Fibroblast of skin of back (primary cell): ENCODE measurements around the gene RRP8.

Experiments
- DNase-seq: peaks from one replicate; pipeline ENCODE4 v3.0.0-alpha.2; 2013

RRP8 gene

DNA sequence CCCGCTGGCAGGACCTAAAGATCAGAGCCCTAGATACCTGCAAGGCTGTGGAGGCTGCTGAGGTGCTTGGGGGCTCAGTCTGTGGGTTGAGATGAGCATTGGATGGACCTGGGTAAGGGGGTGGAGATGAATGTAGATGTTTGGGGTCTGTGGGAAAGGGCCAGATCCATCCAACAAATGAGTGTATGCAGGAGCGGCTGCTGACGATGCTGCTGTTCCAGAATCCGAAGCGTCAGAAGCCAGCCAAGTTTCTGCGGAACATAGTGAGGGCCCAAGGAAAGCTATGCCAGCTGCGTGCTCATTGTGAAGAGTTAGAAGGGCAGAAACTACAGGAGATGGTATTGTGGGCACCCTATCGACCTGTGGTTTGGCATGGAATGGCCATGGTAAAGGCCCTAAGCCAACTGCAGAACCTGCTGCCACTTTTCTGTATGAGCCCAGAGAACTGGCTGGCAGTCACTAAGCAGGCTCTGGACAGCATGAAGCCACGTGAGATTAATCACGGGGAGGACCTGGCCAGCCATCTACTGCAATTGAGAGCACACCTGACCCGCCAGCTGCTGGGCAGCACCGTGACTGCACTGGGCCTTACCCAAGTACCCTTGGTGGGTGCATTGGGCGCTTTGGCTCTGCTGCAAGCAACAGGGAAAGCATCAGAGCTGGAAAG lies 36.6 kb downstream of the RRP8 start:
- DNase-seq, result no peak

DNA sequence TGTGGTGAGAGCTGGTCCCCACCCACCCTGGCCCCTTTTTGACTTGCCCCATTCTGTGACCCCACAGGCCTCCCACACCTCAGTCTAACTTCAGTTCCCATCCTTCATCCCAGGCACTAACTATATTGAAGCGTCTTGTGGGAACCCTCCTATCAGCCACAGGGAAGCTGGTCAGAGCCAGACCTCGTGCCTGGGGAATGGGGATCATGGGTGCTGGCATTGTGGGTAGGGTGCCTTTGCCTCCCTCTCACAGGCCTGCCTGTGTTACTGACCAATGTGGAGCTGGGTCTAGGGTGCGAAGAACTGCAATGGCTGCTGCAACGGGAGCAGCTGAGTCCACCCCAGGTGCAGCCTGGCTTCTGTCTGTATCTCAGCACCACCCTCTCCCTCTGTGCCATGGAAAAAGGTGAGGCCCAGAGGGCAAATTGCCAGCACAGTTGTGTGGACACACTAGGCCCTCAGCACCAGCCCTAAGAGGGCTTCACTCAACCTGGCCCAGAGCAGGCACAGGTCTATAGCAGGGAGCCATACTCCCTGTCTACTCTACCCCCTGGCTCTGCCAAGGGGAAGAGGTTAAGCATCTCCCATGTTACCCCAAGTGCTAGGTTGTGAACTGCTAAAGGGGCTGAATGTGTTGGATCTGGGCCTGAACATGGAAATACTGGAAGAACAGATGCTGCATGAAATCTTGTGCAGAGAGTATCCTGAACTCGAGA lies 37.3 kb downstream of the RRP8 start:
- no peak for DNase-seq

DNA sequence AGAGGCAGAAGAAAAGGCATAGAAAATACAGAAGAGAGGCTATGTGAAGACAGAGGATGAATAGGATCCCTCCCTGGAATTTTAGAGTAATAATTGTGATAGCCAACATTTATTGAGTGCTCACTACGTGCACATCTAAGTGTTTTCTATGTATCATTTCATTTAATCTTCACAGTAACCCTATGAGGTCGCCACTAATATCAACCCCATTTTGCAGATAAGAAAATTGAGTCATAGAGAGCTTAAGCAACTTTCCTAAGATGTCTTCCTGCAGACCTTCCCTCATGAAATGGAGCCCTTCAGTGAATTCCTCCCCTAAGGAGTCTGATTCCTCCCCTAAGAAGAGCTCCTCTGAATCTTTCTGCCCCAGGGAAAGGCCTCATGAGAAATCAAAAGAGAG lies 38.1 kb downstream of the RRP8 start:
- no peak for DNase-seq

DNA sequence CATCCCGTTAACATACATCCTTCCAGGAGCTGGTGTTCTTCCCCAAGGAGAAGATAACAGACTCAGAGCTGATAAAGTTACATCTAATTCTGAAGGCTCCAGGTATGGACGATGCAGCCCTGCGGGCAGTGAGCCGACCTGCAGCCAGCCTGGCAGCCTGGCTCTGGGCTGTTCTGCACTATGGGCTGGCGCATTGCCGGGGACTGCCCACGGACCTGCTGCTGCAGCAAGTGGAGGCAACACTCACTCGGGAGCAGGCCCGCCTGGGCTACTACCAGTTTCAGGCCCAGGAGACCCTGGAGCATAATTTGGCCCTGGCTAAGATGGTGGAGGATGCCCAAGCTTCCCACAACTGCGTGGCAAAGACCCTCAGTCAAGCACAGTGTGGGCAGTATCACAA lies 39.7 kb downstream of the RRP8 start:
- DNase-seq, result no peak

DNA sequence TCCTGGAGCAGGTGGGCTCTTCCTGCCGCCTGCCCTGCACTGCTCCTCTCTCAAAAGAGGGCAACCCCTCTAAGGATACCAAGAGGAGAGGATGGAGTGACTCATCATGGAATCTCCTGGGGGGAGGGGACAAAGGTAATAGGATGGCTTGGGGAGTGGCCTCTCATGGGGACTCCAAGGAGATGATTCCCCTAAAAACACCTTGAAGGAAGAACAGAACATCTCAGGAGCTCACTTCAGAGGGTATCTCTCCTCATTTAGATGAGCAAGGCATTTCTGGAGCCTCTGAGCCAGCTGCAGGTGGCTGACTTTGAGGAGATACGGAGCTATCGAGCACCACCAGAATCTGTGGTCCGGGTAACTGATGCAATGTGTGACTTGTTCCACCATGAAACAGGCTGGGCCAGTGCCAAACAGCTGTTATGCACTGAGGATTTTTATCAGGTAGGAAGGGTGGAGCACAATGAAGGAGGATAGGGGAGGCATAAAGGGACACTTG lies 40.2 kb downstream of the RRP8 start:
- DNase-seq, result peak; percentile 7

DNA sequence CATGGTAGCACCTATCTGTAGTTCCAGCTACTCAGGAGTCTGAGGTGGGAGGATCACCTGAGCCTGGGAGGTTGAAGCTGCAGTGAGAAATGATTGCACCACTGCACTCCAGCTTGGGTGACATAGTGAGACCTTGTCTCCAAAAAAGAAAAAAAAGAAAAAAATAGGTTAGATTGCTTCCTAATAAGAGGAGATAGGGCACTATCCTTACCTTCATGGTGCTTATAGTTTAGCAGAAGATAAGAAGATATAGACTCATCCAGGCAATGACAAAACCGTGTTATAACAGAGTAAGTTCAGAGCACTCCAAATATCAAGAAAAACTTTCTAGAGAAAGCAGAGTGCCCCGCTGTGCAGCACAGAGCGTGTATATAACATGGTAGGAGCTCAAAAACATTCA lies 42.1 kb downstream of the RRP8 start:
- no peak for DNase-seq

DNA sequence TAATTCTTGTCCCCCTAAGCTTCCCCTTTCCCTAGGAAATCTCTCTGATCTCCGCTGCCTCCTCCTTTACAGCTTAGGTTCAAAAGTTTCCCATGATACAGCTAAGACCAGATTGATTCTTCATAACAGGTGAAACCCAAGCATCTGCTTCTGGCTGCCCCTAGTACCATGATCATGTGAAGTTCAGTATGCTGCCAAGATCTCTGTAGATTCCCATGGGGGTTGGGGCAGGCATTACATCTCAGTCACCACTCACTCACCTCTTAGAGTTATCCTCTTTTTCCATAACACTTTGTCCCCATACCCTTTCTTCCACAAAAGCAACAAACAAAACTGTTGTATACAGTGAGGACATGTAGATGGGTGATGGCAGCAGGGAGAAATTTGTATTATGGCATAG lies 44.0 kb downstream of the RRP8 start:
- DNase-seq, result no peak

DNA sequence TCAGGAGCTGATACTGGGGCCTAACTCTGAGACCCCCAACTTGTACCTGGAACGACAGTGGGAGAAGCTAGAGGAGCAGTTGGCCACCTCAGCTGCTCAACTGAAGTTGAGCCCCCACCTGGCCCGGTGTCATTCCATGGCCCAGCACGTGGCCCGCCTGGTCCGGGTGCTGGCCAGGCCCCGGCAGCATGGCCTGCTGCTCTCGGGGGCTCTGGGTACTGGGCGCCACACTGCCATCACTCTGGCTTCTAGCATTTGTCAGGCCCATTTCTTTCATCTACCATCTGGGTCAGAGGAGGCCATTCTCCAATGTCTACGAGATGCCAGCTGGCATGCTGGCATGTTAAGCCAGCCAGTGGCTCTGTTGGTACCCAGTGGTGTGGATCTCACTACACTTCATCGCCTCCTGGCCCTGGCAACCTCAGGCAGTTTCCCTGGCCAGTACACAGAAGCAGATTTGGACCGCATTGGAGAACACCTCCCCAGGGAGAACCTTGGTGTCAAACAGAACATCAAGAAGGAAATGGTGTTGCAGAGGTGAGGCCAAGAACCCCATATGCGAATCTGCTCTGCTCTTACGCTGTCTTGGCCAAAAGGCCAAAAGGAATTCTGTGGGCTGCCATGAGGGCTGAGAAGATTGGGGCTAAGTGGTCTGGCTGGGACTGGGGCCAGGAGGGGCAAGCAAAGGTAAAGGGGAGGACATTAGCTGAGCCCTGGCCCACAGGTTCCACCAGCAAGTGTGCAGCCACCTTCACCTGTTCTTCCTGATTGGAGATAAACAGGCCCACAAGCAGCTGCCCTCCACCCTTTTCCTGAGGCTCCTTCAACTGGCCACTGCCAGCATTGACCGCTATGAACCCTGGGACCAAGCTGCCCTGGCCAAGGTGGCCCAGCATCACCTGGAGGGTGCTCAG lies 45.4 kb downstream of the RRP8 start:
- DNase-seq, result no peak

DNA sequence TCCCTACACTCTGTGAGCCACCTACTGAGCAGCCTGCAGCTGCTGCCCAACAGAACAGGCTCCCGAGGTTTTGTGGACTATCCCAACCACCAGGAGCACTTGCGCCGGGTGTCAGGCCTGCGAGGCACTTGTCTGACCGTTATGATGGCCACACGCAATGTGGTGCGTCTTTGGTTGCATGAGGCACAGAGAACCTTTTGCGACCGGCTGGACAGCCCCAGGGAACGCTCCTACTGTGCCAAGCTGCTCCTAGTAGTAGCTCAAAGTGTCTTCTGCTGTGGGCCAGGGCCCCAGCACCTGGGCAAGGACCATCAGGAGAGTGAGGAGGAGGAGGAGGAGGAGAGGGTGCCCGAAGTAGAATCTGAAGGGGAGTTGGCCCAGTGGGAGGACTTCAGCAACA lies 46.4 kb downstream of the RRP8 start:
- DNase-seq, result no peak

DNA sequence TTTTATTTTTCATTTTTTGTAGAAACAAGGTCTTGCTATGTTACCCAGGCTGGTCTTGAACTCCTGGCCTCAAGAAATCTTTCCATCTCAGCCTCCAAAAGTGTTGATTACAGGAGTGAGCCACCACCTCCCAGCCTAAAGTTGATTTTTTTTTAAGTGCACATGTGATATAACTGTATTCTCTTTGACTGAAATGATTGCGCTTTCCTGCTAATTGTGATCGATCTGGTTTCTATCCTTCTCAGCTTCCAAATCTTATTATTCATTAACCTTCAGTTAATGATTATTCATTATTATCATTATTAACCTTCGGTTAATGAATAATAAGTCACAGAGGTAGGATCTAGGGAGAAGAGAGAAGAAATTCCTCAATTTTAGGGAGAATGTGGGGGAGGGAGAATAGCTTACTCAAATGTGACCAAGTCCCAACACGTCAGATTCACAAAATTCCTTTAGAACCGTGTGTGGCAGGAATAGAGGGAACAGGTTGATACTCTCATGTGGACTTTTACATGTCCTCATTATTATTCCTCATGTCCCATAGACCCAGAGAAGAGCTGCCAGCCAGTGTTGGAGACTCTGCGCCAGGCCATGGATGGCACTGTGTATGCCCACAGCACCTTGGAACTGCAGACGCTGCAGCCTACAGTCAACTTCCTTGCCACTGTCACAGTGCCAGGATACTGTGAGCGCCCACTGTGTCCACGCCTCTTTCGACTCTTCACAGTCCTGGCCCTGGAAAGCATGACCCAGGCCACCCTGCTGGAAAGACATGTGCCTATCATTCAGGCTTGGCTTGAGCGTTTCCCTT lies 47.1 kb downstream of the RRP8 start:
- DNase-seq, result no peak

DNA sequence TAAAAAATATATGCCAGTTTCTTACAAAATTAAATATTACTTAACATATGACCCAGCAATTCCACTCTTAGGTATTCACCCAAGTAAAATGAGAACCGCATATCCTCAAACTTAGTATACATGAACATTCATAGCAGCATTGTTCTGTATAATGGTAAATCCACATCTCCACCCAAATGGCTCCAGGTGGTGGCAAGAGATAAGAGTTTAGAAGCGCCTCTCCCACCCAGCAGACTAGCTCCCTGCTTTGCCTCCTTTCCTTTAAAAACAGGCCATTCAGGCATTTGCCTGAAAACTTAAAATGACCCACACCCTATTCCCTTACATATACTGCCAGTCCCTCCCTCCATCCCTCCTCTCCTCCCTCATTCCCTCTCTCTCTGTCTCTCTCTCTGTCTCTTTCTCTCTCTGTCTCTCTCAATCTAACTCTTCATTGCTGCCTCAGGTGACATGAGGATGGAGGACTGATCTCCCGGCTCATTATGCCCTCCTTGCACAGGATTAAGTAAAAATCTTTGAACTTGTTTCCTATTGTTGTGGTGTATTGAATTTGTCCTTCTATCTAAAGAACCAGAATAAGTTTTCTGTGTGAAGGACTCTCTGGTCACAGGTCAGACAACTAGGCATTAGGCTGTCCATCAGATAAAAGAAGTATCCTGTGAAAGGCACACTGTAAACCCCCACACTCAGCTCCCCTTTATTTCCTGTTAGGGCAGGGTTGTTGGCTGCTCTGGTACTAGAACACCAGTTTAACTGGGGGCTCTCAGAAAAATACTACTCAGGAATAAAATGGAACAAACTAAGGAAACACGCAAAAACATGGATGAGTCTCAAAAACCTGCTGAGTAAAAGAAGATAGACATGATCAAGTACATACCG lies 48.3 kb downstream of the RRP8 start:
- DNase-seq, result no peak

DNA sequence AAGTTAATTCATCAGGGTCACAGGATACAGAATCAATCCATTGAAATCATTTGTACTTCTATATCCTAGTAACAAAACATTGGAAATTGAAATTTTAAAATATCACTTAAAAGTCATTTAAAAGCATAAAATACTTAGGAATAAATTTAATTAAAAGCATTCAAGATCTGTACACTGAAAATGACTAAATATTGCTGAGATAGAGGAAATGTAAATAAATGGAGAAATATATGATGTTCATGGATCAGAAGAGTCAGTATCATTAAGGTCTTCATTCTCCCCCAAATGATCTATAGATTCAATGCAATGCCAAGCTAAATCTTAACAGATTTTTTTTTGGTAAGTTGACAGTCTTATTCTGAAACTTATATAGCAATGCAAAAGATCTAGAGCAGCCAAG lies 49.8 kb downstream of the RRP8 start:
- DNase-seq, result no peak

DNA sequence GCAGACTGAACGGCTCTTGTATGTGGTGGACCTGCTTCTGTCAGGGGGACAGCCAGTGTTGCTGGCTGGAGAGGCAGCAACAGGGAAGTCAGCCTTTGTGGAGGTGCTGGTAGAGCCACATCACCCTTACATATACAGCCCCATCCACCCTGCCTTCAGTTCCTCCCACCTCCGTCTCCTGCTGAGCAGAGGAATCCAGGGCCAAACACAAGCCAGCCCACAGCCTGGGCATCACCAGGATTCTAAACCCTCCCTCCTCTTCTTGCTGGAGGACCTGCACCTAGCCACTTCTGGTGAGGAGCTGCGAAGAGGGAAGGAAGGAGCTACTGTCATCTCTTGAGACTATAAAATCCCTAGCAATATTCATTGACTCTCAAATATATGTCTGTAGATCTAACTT lies 54.8 kb downstream of the RRP8 start:
- no peak for DNase-seq

DNA sequence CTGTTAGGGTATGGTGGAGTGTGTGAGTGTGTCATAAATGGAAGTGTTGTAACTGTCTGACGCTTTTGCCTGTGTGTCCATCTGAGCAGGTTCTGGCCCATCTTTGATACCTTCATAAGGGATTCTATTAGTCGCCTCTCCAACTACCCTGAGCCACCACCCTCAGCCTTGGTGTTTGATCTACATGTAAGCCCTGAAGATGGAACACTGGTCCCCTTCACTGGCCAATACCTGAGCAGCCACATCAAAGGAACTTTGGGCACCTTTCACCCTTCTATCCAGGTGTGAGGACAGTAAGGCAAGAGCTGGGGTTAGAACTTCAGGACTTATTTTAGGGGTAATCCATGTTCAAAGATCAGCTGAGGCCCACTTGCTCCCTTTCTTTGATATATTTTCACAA lies 55.3 kb downstream of the RRP8 start:
- no peak for DNase-seq

DNA sequence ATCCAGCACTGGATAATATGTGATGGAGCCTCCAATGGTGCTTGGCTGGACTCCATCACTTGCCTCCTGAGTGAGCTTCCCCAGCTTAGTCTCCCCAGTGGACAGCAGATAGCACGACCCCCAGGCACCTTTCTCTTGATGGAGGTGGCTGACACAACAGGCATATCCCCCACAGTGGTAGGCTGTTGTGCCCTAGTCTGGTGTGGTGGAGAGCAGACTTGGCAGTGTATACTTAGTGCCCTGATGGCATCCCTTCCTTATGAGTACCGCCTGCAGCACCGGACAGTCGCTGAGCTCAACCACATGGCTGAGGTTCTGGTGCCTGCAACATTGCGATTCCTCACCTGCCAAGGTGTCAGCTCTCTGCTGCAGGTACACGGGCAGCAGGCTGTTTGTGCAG lies 56.2 kb downstream of the RRP8 start:
- DNase-seq, result no peak

DNA sequence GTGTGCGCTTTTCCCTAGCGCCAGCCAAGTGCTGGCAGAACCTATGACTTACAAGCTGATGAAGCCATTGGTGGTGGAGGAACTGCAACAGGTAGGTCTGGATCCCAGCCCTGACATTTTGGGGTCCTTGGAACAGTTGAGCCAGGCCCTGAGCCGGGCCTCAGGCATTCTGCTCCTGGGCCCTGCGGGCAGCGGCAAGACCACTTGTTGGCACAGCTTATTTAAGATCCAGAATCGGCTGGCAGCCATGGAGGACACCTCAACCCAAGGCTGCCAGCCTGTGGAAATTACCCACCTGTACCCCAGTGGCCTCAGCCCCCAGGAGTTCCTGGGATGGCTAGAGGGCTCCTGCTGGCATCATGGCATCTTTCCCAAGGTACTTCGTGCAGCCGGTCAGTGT lies 56.7 kb downstream of the RRP8 start:
- no peak for DNase-seq

DNA sequence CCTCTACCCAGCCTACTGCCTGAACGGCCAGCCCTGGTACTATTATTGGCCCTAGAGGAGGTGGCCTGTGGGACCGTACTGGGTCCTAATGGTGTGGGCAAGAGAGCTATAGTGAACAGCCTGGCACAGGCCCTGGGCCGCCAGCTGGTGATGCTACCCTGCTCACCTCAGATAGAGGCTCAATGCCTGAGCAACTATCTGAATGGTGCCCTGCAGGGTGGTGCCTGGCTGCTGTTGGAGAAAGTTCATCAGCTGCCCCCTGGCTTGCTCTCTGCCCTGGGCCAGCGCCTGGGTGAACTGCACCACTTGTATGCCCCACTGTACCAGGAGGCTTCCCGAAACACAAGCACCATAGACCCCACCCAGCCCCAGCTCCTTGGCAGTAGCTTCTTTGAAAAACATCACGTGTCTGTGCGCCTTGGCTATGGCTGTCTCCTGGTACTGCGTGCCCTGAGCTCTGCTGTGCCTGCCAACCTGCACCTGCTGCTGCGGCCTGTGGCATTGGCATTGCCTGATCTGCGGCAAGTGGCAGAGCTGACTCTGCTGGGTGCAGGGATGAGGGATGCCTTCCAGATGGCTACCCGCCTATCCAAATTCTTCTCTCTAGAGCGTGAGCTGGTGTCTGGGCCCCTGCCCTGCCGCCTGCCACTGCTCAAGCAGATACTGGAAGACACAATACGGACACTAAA lies 57.4 kb downstream of the RRP8 start:
- DNase-seq, result no peak
